Measurements from ENCODE around the gene IL12RB1. TPM values are rescaled to one million over a fixed set of nuclear protein-coding genes. Genes with fewer than 3 reads are reported as not detected.
"Not testable (repeated sequence)": the region's sequence is repeated elsewhere in the genome, so short reads cannot be mapped to it uniquely, and the experiment has no call there.

IL12RB1 gene
- total RNA-seq, 2 experiments from 2014 or later, result 7.7 to 41.7 TPM

- intact Hi-C loops (cut with micrococcal nuclease; ENCODE audit: unreplicated experiment), result loop anchor here (10.0 kb wide), 1 partner anchor 146 kb away; no protein-coding TSS in a partner anchor
- CTCF ChIA-PET (ENCODE audit: unreplicated experiment), result interaction anchor here (0.5 to 1.0 kb wide), 2 partner anchors 18 to 189 kb away, joined by 3 read pairs; no protein-coding TSS in a partner anchor
- peak overlapping the region; percentile 53 for H3K4me3 ChIP-seq (ENCODE audit: low read depth, low read length, poor library complexity, severe bottlenecking)
Observed at GRCh38 chr19:18090545-18091216, 3.9 kb upstream of the IL12RB1 start.

GRCh38 chr19:18089726-18090125, 3.0 kb upstream of the IL12RB1 start:
- Histone ChIP-seq H3K79me2 (ENCODE audit: insufficient read depth, low read depth, low read length) (peaks cover 5% of the 10 kb centered on the region; the same call in 1 of the 2 replicates), H3K4me1 (ENCODE audit: insufficient read depth, low read length, poor library complexity, severe bottlenecking) (peaks cover 87% of the 10 kb centered on the region), H3K9me3 (ENCODE audit: low read length) (no peaks in the 10 kb centered on the region), H4K20me1 (ENCODE audit: insufficient read depth, low read length) (no peaks in the 10 kb centered on the region), H3K4me2 (ENCODE audit: low read length) (peak overlapping the region; percentile 98), H2AFZ (ENCODE audit: low read length) (peak overlapping the region; percentile 5; the same call in 1 of the 2 replicates), H3K27ac (ENCODE audit: low read depth, low read length, poor library complexity, severe bottlenecking) (peak overlapping the region; percentile 97), H3K36me3 (ENCODE audit: insufficient read depth, low read length) (no peaks in the 10 kb centered on the region), H3K9me2 (ENCODE audit: insufficient read depth, low read length) (no peaks in the 10 kb centered on the region), H3K4me3 (ENCODE audit: low read depth, low read length, poor library complexity, severe bottlenecking) (peak overlapping the region; percentile 53)
- ChIA-PET POLR2A (interaction anchor here (0.7 to 3.4 kb wide), 4 partner anchors 8 to 192 kb away, joined by 3 to 24 read pairs (median 4); partner anchors contain the start of genes JUND and MAST3), CTCF (ENCODE audit: unreplicated experiment) (interaction anchor here (0.6 kb wide), 1 partner anchor 165 kb away, joined by 12 read pairs; a partner anchor contains a TSS)
- intact Hi-C loops (cut with micrococcal nuclease; ENCODE audit: unreplicated experiment), result loop anchor here (10.0 kb wide), 1 partner anchor 145 kb away; no protein-coding TSS in a partner anchor
- TF ChIP-seq CTCF (conservative IDR thresholded peaks at IDR 0.05; ENCODE audit: low read length) (no peak), EZH2phosphoT487 (IDR thresholded peaks at IDR 0.05; ENCODE audit: borderline replicate concordance, low read depth, low read length) (no peak)
- no peak for DNase-seq (ENCODE audit: low spot score)
- BruUV-seq (replicated peaks), result no TSS peak

More at GRCh38 chr19:18090545-18091216, 3.9 kb upstream of the IL12RB1 start:
- DNase-seq (ENCODE audit: low spot score), result no peak
- H3K36me3 ChIP-seq (ENCODE audit: insufficient read depth, low read length), result peaks cover 2% of the 10 kb centered on the region; the same call in 1 of the 2 replicates
- peak overlapping the region; percentile 97 for H3K27ac ChIP-seq (ENCODE audit: low read depth, low read length, poor library complexity, severe bottlenecking)
- H3K4me1 ChIP-seq (ENCODE audit: insufficient read depth, low read length, poor library complexity, severe bottlenecking), result peaks cover 95% of the 10 kb centered on the region
- POLR2A ChIA-PET, result interaction anchor here (0.6 to 1.6 kb wide), 4 partner anchors 9 to 18 kb away, joined by 3 to 7 read pairs (median 6); no protein-coding TSS in a partner anchor
- no peaks in the 10 kb centered on the region for H4K20me1 ChIP-seq (ENCODE audit: insufficient read depth, low read length)
- TF ChIP-seq CTCF (conservative IDR thresholded peaks at IDR 0.05; ENCODE audit: low read length) (no peak), EZH2phosphoT487 (IDR thresholded peaks at IDR 0.05; ENCODE audit: borderline replicate concordance, low read depth, low read length) (no peak)
- H2AFZ ChIP-seq (ENCODE audit: low read length), result peak overlapping the region; percentile 67; the same call in 1 of the 2 replicates
- peak overlapping the region; percentile 98 for H3K4me2 ChIP-seq (ENCODE audit: low read length)
- H3K79me2 ChIP-seq (ENCODE audit: insufficient read depth, low read depth, low read length), result peaks cover 11% of the 10 kb centered on the region; the same call in 1 of the 2 replicates
- no peaks in the 10 kb centered on the region for H3K9me3 ChIP-seq (ENCODE audit: low read length)
- no peaks in the 10 kb centered on the region for H3K9me2 ChIP-seq (ENCODE audit: insufficient read depth, low read length)
- BruUV-seq (replicated peaks), result no TSS peak

- intact Hi-C loops (cut with micrococcal nuclease; ENCODE audit: unreplicated experiment); H3K9me3 ChIP-seq (ENCODE audit: low read length); H3K36me3 ChIP-seq (ENCODE audit: insufficient read depth, low read length); BruUV-seq (replicated peaks); H4K20me1 ChIP-seq (ENCODE audit: insufficient read depth, low read length); H3K9me2 ChIP-seq (ENCODE audit: insufficient read depth, low read length); H3K79me2 ChIP-seq (ENCODE audit: insufficient read depth, low read depth, low read length): not testable (repeated sequence)
- POLR2A ChIA-PET, result interaction anchor here (0.6 to 3.4 kb wide), 8 partner anchors 9 to 822 kb away, joined by 3 to 24 read pairs (median 4); partner anchors contain the start of genes BABAM1, JUND and MAST3
- H3K27ac ChIP-seq (ENCODE audit: low read depth, low read length, poor library complexity, severe bottlenecking), result peak overlapping the region; percentile 97
- peaks cover 81% of the 10 kb centered on the region for H3K4me1 ChIP-seq (ENCODE audit: insufficient read depth, low read length, poor library complexity, severe bottlenecking)
- H3K4me3 ChIP-seq (ENCODE audit: low read depth, low read length, poor library complexity, severe bottlenecking), result peak overlapping the region; percentile 53
- CTCF ChIA-PET (ENCODE audit: unreplicated experiment), result interaction anchor here (0.6 kb wide), 2 partner anchors 149 to 165 kb away, joined by 3 to 6 read pairs; no protein-coding TSS in a partner anchor
- peak overlapping the region; percentile 5; the same call in 1 of the 2 replicates for H2AFZ ChIP-seq (ENCODE audit: low read length)
- peak overlapping the region; percentile 98 for H3K4me2 ChIP-seq (ENCODE audit: low read length)
- peak; percentile 85 for DNase-seq (ENCODE audit: low spot score)
Observed at GRCh38 chr19:18089096-18089541, 2.4 kb upstream of the IL12RB1 start.

Measured in OCI-LY7 (cell line).